GM18517 (cell line): ENCODE data around the gene CHRDL2.

Experiments used
- ATAC-seq: cut with Tn5 transposase; IDR thresholded peaks from one replicate; pipeline ENCODE4 v1.9.1; 2021; ENCODE audit warnings: mild to moderate bottlenecking, moderate library complexity; ENCODE audit not compliant: unreplicated experiment

CHRDL2 gene

GRCh38 chr11:74749127-74749964, 18.1 kb upstream of the CHRDL2 start:
- ATAC-seq = peak; percentile 53

GRCh38 chr11:74748211-74749126, 17.2 kb upstream of the CHRDL2 start, which contains the start of gene RNF169:
Gene RNF169, plus strand, starts transcription at chr11:74748849. Its CDS starts 32 bp downstream, at chr11:74748881.
- ATAC-seq = peak; percentile 94

GRCh38 chr11:74746868-74747267, 15.6 kb upstream of the CHRDL2 start:
- ATAC-seq = no peak

GRCh38 chr11:74744277-74744676, 13.1 kb upstream of the CHRDL2 start:
- no peak for ATAC-seq

GRCh38 chr11:74743640-74744039, 12.4 kb upstream of the CHRDL2 start:
- no peak for ATAC-seq

- no peak for ATAC-seq
Measured at GRCh38 chr11:74742070-74742469, 10.8 kb upstream of the CHRDL2 start.

- ATAC-seq = no peak
Measured at GRCh38 chr11:74739546-74740270, 8.5 kb upstream of the CHRDL2 start.

- no peak for ATAC-seq
Measured at GRCh38 chr11:74736031-74736430, 4.8 kb upstream of the CHRDL2 start.

- ATAC-seq = no peak
Measured at GRCh38 chr11:74735365-74735928, 4.2 kb upstream of the CHRDL2 start.

GRCh38 chr11:74734559-74734925, 3.3 kb upstream of the CHRDL2 start:
- ATAC-seq = no peak

GRCh38 chr11:74730571-74731260, 510 bp downstream of the CHRDL2 start:
- ATAC-seq = no peak

- no peak for ATAC-seq
Measured at GRCh38 chr11:74729397-74729796, 1.8 kb downstream of the CHRDL2 start.

- ATAC-seq = peak; percentile 66
Measured at GRCh38 chr11:74726547-74727182, 4.6 kb downstream of the CHRDL2 start.

GRCh38 chr11:74725701-74726100, 5.5 kb downstream of the CHRDL2 start:
- ATAC-seq = no peak

- no peak for ATAC-seq
Measured at GRCh38 chr11:74723511-74723910, 7.7 kb downstream of the CHRDL2 start.

GRCh38 chr11:74721479-74721835, 9.8 kb downstream of the CHRDL2 start:
- ATAC-seq = no peak

GRCh38 chr11:74720596-74721478, 10.4 kb downstream of the CHRDL2 start:
- ATAC-seq = no peak

GRCh38 chr11:74719011-74719410, 12.2 kb downstream of the CHRDL2 start:
- ATAC-seq = no peak
